GM23338 (cell line): ENCODE data around the gene PRR36. TPM values are rescaled to one million over a fixed set of nuclear protein-coding genes. Genes with fewer than 3 reads are reported as not detected.

ENCODE experiments used
- ATAC-seq: fragments of 200-7000 bp; cut with Tn5 transposase; 3 replicates; pipeline ENCODE4 v1.9.1; 2020
- DNase-seq: peaks from one replicate; pipeline ENCODE4 v3.0.0-alpha.2; 2015; ENCODE audit warnings: low spot score
- H2AFZ ChIP-seq: fragments of 200-600 bp; sonication (generic); 2 replicates; pipeline ENCODE4 v1.8.0; 2016; ENCODE audit warnings: antibody characterized with exemption, mild to moderate bottlenecking, moderate library complexity
- H3F3A ChIP-seq: fragments of 200-600 bp; sonication (generic); replicated peaks from 2 replicates; pipeline ENCODE4 v1.8.0; 2017; ENCODE audit warnings: antibody characterized with exemption, mixed run types, low read depth
- H3K27ac ChIP-seq: fragments of 200-600 bp; sonication (generic); 2 replicates; pipeline ENCODE4 v1.6.1; 2016; ENCODE audit warnings: low read depth
- H3K27me3 ChIP-seq: fragments of 200-600 bp; sonication (generic); 2 replicates; pipeline ENCODE4 v1.8.0; 2016; ENCODE audit warnings: mild to moderate bottlenecking, mixed run types, moderate library complexity; ENCODE audit not compliant: insufficient read depth
- H3K36me3 ChIP-seq: fragments of 200-600 bp; sonication (generic); 2 replicates; pipeline ENCODE4 v1.8.0; 2016; ENCODE audit warnings: mild to moderate bottlenecking; ENCODE audit not compliant: insufficient read depth
- H3K4me1 ChIP-seq: fragments of 200-600 bp; sonication (generic); 2 replicates; pipeline ENCODE4 v1.8.0; 2016; ENCODE audit warnings: mild to moderate bottlenecking, moderate library complexity; ENCODE audit not compliant: insufficient read depth
- H3K4me2 ChIP-seq: fragments of 200-600 bp; sonication (generic); 2 replicates; pipeline ENCODE4 v1.7.1; 2017; ENCODE audit warnings: mixed run types
- H3K4me3 ChIP-seq: fragments of 200-600 bp; sonication (generic); 2 replicates; pipeline ENCODE4 v1.6.1; 2016; ENCODE audit warnings: mixed run types
- H3K79me2 ChIP-seq: fragments of 200-600 bp; sonication (generic); replicated peaks from 2 replicates; pipeline ENCODE4 v1.8.0; 2017; ENCODE audit warnings: mild to moderate bottlenecking; ENCODE audit not compliant: insufficient read depth
- H3K9me2 ChIP-seq: fragments of 200-600 bp; sonication (generic); 2 replicates; pipeline ENCODE4 v1.8.0; 2017; ENCODE audit not compliant: insufficient read depth
- H4K20me1 ChIP-seq: fragments of 200-600 bp; sonication (generic); replicated peaks from 2 replicates; pipeline ENCODE4 v1.8.0; 2017; ENCODE audit warnings: mild to moderate bottlenecking; ENCODE audit not compliant: insufficient read depth
- H3K27ac Mint-ChIP-seq: 2 replicates; pipeline ENCODE4 v1.8.0; 2020; ENCODE audit warnings: inconsistent platforms, mild to moderate bottlenecking, moderate library complexity, mixed read lengths
- H3K27me3 Mint-ChIP-seq: 3 replicates; pipeline ENCODE4 v1.8.0; 2022; ENCODE audit warnings: low read depth, mild to moderate bottlenecking, moderate library complexity, mixed read lengths, inconsistent platforms; ENCODE audit not compliant: insufficient read depth, poor library complexity
- H3K36me3 Mint-ChIP-seq: 3 replicates; pipeline ENCODE4 v1.8.0; 2021; ENCODE audit warnings: low read depth, mild to moderate bottlenecking, inconsistent platforms, moderate library complexity, mixed read lengths
- H3K4me1 Mint-ChIP-seq: 3 replicates; pipeline ENCODE4 v1.8.0; 2020; ENCODE audit warnings: mild to moderate bottlenecking, inconsistent platforms, mixed read lengths
- H3K4me3 Mint-ChIP-seq: 3 replicates; pipeline ENCODE4 v1.8.0; 2021; ENCODE audit warnings: moderate library complexity, mild to moderate bottlenecking, inconsistent platforms, mixed read lengths
- H3K9me3 Mint-ChIP-seq: 3 replicates; pipeline ENCODE4 v1.8.0; 2020; ENCODE audit warnings: moderate library complexity, mild to moderate bottlenecking, inconsistent platforms, mixed read lengths
- CREB1 ChIP-seq: fragments of 250-450 bp; sonication (Bioruptor Pico); IDR thresholded peaks from 2 replicates; pipeline ENCODE4 v1.5.0; 2020; ENCODE audit warnings: low read depth, mild to moderate bottlenecking, moderate library complexity
- EZH2phosphoT487 ChIP-seq: fragments of 200-600 bp; sonication (generic); IDR thresholded peaks from one replicate; pipeline ENCODE4 v1.8.1; 2018; ENCODE audit warnings: antibody characterized with exemption; ENCODE audit not compliant: unreplicated experiment
- JUNB ChIP-seq: IDR thresholded peaks from one replicate; pipeline ENCODE4 v1.6.1; 2016; ENCODE audit warnings: antibody characterized with exemption; ENCODE audit not compliant: unreplicated experiment
- NANOG ChIP-seq: IDR thresholded peaks from 2 replicates; pipeline ENCODE4 v1.6.1; 2016; ENCODE audit warnings: antibody characterized with exemption, borderline replicate concordance
- POLR2AphosphoS5 ChIP-seq: IDR thresholded peaks from 2 replicates; pipeline ENCODE4 v1.6.1; 2016; ENCODE audit warnings: antibody characterized with exemption, low read depth
- STAT1 ChIP-seq: IDR thresholded peaks from one replicate; pipeline ENCODE4 v1.6.1; 2016; ENCODE audit warnings: antibody characterized with exemption; ENCODE audit not compliant: unreplicated experiment
- ZNF331 ChIP-seq: fragments of 250-450 bp; sonication (Bioruptor Pico); IDR thresholded peaks from 2 replicates; pipeline ENCODE4 v1.5.0; 2020; ENCODE audit warnings: low read depth, mild to moderate bottlenecking, moderate library complexity
- polyA plus RNA-seq: library from polyadenylated mRNA; unstranded; fragments of >200 nt; fragmentation: Nextera tagmentation; extraction: Ambion mirVana; gene quantifications from 2 replicates; pipeline ENCODE4 v1.2.1, GENCODE V29; 2016
- total RNA-seq: library from RNA; depleted of rRNA; stranded (reverse); fragments of >200 nt; shearing (Covaris generic); gene quantifications from 2 replicates; pipeline ENCODE4 v1.2.3, GENCODE V29; 2014
- TF ChIP-seq, protein P1 (sequence below), 2 experiments: fragments of 200-600 bp in 1 of 2; sonication (generic) in 1 of 2; conservative IDR thresholded peaks; 2 replicates each; pipeline versions ENCODE4 v1.5.1 to v1.6.1; 2016 to 2017; ENCODE audit warnings: antibody characterized with exemption in 2 of 2, low read depth in 2 of 2, mild to moderate bottlenecking in 2 of 2, moderate library complexity in 1 of 2
- TF ChIP-seq, protein P2 (sequence below): IDR thresholded peaks from one replicate; pipeline ENCODE4 v1.6.1; 2018; ENCODE audit warnings: antibody characterized with exemption; ENCODE audit not compliant: unreplicated experiment

PRR36 gene
- total and polyA plus RNA-seq, 2 experiments from 2014 or later: 17.6 to 17.9 TPM

DNA sequence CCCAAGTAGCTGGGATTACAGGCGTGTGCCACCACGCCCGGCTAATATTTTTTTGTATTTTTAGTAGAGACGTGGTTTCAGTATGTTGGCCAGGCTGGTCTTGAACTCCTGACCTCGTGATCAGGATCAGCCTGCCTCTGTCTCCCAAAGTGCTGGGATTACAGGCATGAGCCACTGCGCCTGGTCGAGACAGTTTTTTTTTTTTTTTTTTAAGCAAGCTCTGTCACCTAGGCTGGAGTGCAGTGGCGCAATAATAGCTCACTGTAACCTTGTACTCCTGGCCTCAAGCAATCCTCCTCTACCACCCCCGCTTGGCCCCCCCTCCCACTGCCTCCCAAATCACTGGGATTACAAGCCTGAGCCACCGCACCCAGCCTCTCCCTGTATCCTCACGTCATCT, 23.1 kb upstream of the PRR36 start (continued):
- TF ChIP-seq, protein P1, sequence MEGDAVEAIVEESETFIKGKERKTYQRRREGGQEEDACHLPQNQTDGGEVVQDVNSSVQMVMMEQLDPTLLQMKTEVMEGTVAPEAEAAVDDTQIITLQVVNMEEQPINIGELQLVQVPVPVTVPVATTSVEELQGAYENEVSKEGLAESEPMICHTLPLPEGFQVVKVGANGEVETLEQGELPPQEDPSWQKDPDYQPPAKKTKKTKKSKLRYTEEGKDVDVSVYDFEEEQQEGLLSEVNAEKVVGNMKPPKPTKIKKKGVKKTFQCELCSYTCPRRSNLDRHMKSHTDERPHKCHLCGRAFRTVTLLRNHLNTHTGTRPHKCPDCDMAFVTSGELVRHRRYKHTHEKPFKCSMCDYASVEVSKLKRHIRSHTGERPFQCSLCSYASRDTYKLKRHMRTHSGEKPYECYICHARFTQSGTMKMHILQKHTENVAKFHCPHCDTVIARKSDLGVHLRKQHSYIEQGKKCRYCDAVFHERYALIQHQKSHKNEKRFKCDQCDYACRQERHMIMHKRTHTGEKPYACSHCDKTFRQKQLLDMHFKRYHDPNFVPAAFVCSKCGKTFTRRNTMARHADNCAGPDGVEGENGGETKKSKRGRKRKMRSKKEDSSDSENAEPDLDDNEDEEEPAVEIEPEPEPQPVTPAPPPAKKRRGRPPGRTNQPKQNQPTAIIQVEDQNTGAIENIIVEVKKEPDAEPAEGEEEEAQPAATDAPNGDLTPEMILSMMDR (conservative IDR thresholded peaks at IDR 0.05; ENCODE audit: low read depth in 2 of 2): no peak
- TF ChIP-seq POLR2AphosphoS5: no peak
- no peak for TF ChIP-seq JUNB
- TF ChIP-seq, protein P2, sequence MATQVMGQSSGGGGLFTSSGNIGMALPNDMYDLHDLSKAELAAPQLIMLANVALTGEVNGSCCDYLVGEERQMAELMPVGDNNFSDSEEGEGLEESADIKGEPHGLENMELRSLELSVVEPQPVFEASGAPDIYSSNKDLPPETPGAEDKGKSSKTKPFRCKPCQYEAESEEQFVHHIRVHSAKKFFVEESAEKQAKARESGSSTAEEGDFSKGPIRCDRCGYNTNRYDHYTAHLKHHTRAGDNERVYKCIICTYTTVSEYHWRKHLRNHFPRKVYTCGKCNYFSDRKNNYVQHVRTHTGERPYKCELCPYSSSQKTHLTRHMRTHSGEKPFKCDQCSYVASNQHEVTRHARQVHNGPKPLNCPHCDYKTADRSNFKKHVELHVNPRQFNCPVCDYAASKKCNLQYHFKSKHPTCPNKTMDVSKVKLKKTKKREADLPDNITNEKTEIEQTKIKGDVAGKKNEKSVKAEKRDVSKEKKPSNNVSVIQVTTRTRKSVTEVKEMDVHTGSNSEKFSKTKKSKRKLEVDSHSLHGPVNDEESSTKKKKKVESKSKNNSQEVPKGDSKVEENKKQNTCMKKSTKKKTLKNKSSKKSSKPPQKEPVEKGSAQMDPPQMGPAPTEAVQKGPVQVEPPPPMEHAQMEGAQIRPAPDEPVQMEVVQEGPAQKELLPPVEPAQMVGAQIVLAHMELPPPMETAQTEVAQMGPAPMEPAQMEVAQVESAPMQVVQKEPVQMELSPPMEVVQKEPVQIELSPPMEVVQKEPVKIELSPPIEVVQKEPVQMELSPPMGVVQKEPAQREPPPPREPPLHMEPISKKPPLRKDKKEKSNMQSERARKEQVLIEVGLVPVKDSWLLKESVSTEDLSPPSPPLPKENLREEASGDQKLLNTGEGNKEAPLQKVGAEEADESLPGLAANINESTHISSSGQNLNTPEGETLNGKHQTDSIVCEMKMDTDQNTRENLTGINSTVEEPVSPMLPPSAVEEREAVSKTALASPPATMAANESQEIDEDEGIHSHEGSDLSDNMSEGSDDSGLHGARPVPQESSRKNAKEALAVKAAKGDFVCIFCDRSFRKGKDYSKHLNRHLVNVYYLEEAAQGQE: no peak

DNA sequence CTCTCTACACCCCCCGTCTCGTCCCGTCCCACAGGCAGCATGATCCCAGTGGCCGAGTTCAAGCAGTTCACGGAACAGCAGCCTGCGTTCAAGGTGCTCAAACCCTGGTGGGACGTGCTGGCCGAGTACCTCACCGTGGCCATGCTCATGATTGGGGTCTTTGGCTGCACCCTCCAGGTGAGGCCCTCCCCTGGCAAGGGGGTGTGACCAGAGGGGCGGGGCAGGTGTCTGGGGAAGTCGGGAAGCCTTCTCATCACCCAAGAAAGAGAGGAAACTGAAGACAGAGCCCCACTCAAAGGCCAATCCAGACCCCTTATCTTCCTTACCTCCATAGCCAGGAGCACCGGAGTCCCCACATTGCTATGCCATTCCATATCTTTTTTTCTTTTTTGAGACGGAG, 21.4 kb upstream of the PRR36 start:
- Histone ChIP-seq H4K20me1 (no peaks in the 10 kb centered on the region; the same call in 1 of the 2 replicates), H3K4me2 (no peak overlapping the region), H3K4me1 (0 out of 2 replicates have a peak, but pooled peaks cover 3% of the 10 kb centered on the region), H3K9me2 (no peaks in the 10 kb centered on the region), H3K36me3 (no peaks in the 10 kb centered on the region), H2AFZ (no peak overlapping the region), H3F3A (no peaks in the 10 kb centered on the region), H3K4me3 (no peak overlapping the region), H3K27me3 (no peaks in the 10 kb centered on the region), H3K79me2 (no peaks in the 10 kb centered on the region), H3K27ac (no peak overlapping the region)
- no peaks in the 10 kb centered on the region for H3K9me3 Mint-ChIP-seq
- H3K4me3 Mint-ChIP-seq: no peak overlapping the region
- ATAC-seq (no peak), DNase-seq (no peak)
- peaks cover 8% of the 10 kb centered on the region for H3K27me3 Mint-ChIP-seq
- H3K4me1 Mint-ChIP-seq: peaks cover 6% of the 10 kb centered on the region
- peaks cover 8% of the 10 kb centered on the region; the same call in 2 of the 3 replicates for H3K36me3 Mint-ChIP-seq
- H3K27ac Mint-ChIP-seq: no peak overlapping the region
- TF ChIP-seq POLR2AphosphoS5 (no peak), STAT1 (no peak), ZNF331 (CRISPR knock-in tag) (no peak), JUNB (no peak), CREB1 (no peak), EZH2phosphoT487 (no peak), NANOG (no peak)
- TF ChIP-seq, protein P2: no peak
- TF ChIP-seq, protein P1 (conservative IDR thresholded peaks at IDR 0.05; ENCODE audit: low read depth in 2 of 2): no peak
